ENCODE results near the gene GRK4. TPM values are rescaled to one million over a fixed set of nuclear protein-coding genes. Genes with fewer than 3 reads are reported as not detected.

GRK4 gene
- polyA plus RNA-seq, 1 experiment: 3.7 TPM

GRCh38 chr4:2934813-2935761 lies 28.3 kb upstream of the GRK4 start:
- TF ChIP-seq CTCF (IDR thresholded peaks at IDR 0.05; ENCODE audit: low read depth, low read length): no peak
- peak overlapping the region; percentile 86 for H3K4me3 ChIP-seq (ENCODE audit: low read depth, low read length)
- no peaks in the 10 kb centered on the region for H3K27me3 ChIP-seq (ENCODE audit: control insufficient read depth, insufficient read depth, low read length)
- CTCF ChIA-PET: interaction anchor here (0.5 to 1.9 kb wide), 2 partner anchors 171 to 211 kb away, joined by 3 to 11 read pairs; no protein-coding TSS in a partner anchor
- peaks cover 8% of the 10 kb centered on the region; the same call in 1 of the 2 replicates for H3K9me3 ChIP-seq (ENCODE audit: control insufficient read depth, insufficient read depth, low read length)
- H3K27ac ChIP-seq (ENCODE audit: low read depth, low read length): peak overlapping the region; percentile 39
- POLR2A ChIA-PET: interaction anchor here (0.6 to 1.7 kb wide), 3 partner anchors 10 to 158 kb away, joined by 4 to 6 read pairs (median 4); partner anchors contain the start of gene GRK4
- DNase-seq (ENCODE audit: low read depth, low spot score): peak; percentile 47

- no peaks in the 10 kb centered on the region for H3K27me3 ChIP-seq (ENCODE audit: control insufficient read depth, insufficient read depth, low read length)
- ChIA-PET CTCF (interaction anchor here (1.9 kb wide), 1 partner anchor 172 kb away, joined by 11 read pairs; no protein-coding TSS in a partner anchor), POLR2A (interaction anchor here (1.1 to 1.7 kb wide), 2 partner anchors 9 to 28 kb away, joined by 4 to 6 read pairs; partner anchors contain the start of gene GRK4)
- peak overlapping the region; percentile 86 for H3K4me3 ChIP-seq (ENCODE audit: low read depth, low read length)
- no peak for DNase-seq (ENCODE audit: low read depth, low spot score)
- TF ChIP-seq CTCF (IDR thresholded peaks at IDR 0.05; ENCODE audit: low read depth, low read length): no peak
- peak overlapping the region; percentile 39 for H3K27ac ChIP-seq (ENCODE audit: low read depth, low read length)
- peaks cover 8% of the 10 kb centered on the region; the same call in 1 of the 2 replicates for H3K9me3 ChIP-seq (ENCODE audit: control insufficient read depth, insufficient read depth, low read length)
Observed at GRCh38 chr4:2935762-2936743, 27.3 kb upstream of the GRK4 start.

- no peak overlapping the region for H3K4me3 ChIP-seq (ENCODE audit: low read depth, low read length)
- no peaks in the 10 kb centered on the region for H3K27me3 ChIP-seq (ENCODE audit: control insufficient read depth, insufficient read depth, low read length)
- POLR2A ChIA-PET: no interaction called here
- TF ChIP-seq CTCF (IDR thresholded peaks at IDR 0.05; ENCODE audit: low read depth, low read length): no peak
- no peak overlapping the region for H3K27ac ChIP-seq (ENCODE audit: low read depth, low read length)
- no peak for DNase-seq (ENCODE audit: low read depth, low spot score)
- CTCF ChIA-PET: no interaction called here
- H3K9me3 ChIP-seq (ENCODE audit: control insufficient read depth, insufficient read depth, low read length): peaks cover 8% of the 10 kb centered on the region; the same call in 1 of the 2 replicates
Observed at GRCh38 chr4:2936773-2937145, 26.6 kb upstream of the GRK4 start.

- CTCF ChIA-PET: no interaction called here
- DNase-seq (ENCODE audit: low read depth, low spot score): no peak
- Histone ChIP-seq H3K27me3 (ENCODE audit: control insufficient read depth, insufficient read depth, low read length) (no peaks in the 10 kb centered on the region), H3K27ac (ENCODE audit: low read depth, low read length) (no peak overlapping the region), H3K4me3 (ENCODE audit: low read depth, low read length) (no peak overlapping the region), H3K9me3 (ENCODE audit: control insufficient read depth, insufficient read depth, low read length) (peaks cover 8% of the 10 kb centered on the region; the same call in 1 of the 2 replicates)
- POLR2A ChIA-PET: no interaction called here
- no peak for TF ChIP-seq CTCF (IDR thresholded peaks at IDR 0.05; ENCODE audit: low read depth, low read length)
Observed at GRCh38 chr4:2937146-2937857, 26.1 kb upstream of the GRK4 start.

All from AG04450 (cell line).